PC-3 (cell line): Measurements from ENCODE around the gene UCP2. TPM values are rescaled to one million over a fixed set of nuclear protein-coding genes. Genes with fewer than 3 reads are reported as not detected.

Experiments
- ATAC-seq: fragments of 200-7000 bp; cut with Tn5 transposase; 2 replicates; pipeline ENCODE4 v1.9.1; 2020; ENCODE audit warnings: mild to moderate bottlenecking, moderate library complexity
- BruUV-seq: library from RNA; stranded (reverse); fragments of 400-500 nt; replicated peaks from 2 replicates; lab custom pipeline; 2021; lab: Mats Ljungman, UMichigan
- CTCF ChIA-PET: fragments of 300-600 bp; sonication (Branson Sonifier 250); formaldehyde crosslinking; loops from one replicate; lab custom pipeline; 2022; ENCODE audit warnings: antibody characterized with exemption; lab: Charles Lee
- POLR2A ChIA-PET: fragments of 300-600 bp; sonication (Branson Sonifier 250); formaldehyde crosslinking; loops from one replicate; lab custom pipeline; 2022; ENCODE audit warnings: antibody characterized with exemption; ENCODE audit not compliant: unreplicated experiment; lab: Charles Lee
- DNase-seq: peaks from one replicate; pipeline ENCODE4 v3.0.0-alpha.2; 2015
- H2AFZ ChIP-seq: fragments of 300-600 bp; sonication (generic); 2 replicates; pipeline ENCODE4 v1.6.0; 2016; ENCODE audit warnings: antibody characterized with exemption, low read length
- H3F3A ChIP-seq: fragments of 300-600 bp; sonication (generic); one replicate; pipeline ENCODE4 v1.6.0; 2017; ENCODE audit warnings: antibody characterized with exemption, low read length, control low read depth, mild to moderate bottlenecking; ENCODE audit not compliant: unreplicated experiment
- H3K27ac ChIP-seq: fragments of 300-600 bp; sonication (generic); 2 replicates; pipeline ENCODE4 v1.5.1; 2016; ENCODE audit warnings: mild to moderate bottlenecking, low read length
- H3K27me3 ChIP-seq: fragments of 300-600 bp; sonication (generic); 2 replicates; pipeline ENCODE4 v1.6.1; 2016; ENCODE audit warnings: low read length, mixed read lengths
- H3K36me3 ChIP-seq: fragments of 300-600 bp; sonication (generic); 2 replicates; pipeline ENCODE4 v1.6.1; 2016; ENCODE audit warnings: low read depth, mixed run types, low read length, mixed read lengths
- H3K4me1 ChIP-seq: fragments of 300-600 bp; sonication (generic); 2 replicates; pipeline ENCODE4 v1.5.1; 2016; ENCODE audit warnings: low read length; ENCODE audit not compliant: insufficient read depth
- H3K4me2 ChIP-seq: fragments of 300-600 bp; sonication (generic); 2 replicates; pipeline ENCODE4 v1.6.0; 2016; ENCODE audit warnings: low read length
- H3K4me3 ChIP-seq: fragments of 300-600 bp; sonication (generic); 2 replicates; pipeline ENCODE4 v1.5.1; 2016; ENCODE audit warnings: mild to moderate bottlenecking, low read length, mixed read lengths
- H3K79me2 ChIP-seq: fragments of 300-600 bp; sonication (generic); 2 replicates; pipeline ENCODE4 v1.6.1; 2017; ENCODE audit warnings: low read length, mixed read lengths
- H3K9ac ChIP-seq: fragments of 300-600 bp; sonication (generic); 2 replicates; pipeline ENCODE4 v1.6.0; 2016; ENCODE audit warnings: mild to moderate bottlenecking, low read length
- H3K9me2 ChIP-seq: fragments of 300-600 bp; sonication (generic); replicated peaks from 2 replicates; pipeline ENCODE4 v1.6.1; 2016; ENCODE audit warnings: mixed run types, low read length, mixed read lengths
- H3K9me3 ChIP-seq: fragments of 300-600 bp; sonication (generic); 2 replicates; pipeline ENCODE4 v1.6.1; 2016; ENCODE audit warnings: low read length, mixed read lengths
- H4K20me1 ChIP-seq: fragments of 300-600 bp; sonication (generic); 2 replicates; pipeline ENCODE4 v1.6.1; 2016; ENCODE audit warnings: low read length, mixed read lengths
- EZH2 ChIP-seq: fragments of 300-600 bp; sonication (generic); IDR thresholded peaks from one replicate; pipeline ENCODE4 v1.6.1; 2017; ENCODE audit warnings: antibody characterized with exemption, mild to moderate bottlenecking, low read length; ENCODE audit not compliant: unreplicated experiment
- EZH2phosphoT487 ChIP-seq: fragments of 300-600 bp; sonication (generic); IDR thresholded peaks from 2 replicates; pipeline ENCODE4 v1.6.1; 2018; ENCODE audit warnings: mild to moderate bottlenecking, antibody characterized with exemption, low read length, borderline replicate concordance
- intact Hi-C: fragments of 100-400 bp; cut with micrococcal nuclease; formaldehyde crosslinking; loops from 2 replicates; pipeline ENCODE4 v1.9.0; 2023
- total RNA-seq: library from RNA; depleted of rRNA; stranded (reverse); fragments of >200 nt; gene quantifications from 2 replicates; pipeline ENCODE4 v1.2.3, GENCODE V29; 2014
- TF ChIP-seq, protein P1 (sequence below): fragments of 300-600 bp; sonication (generic); conservative IDR thresholded peaks from 2 replicates; pipeline ENCODE4 v1.5.1; 2017; ENCODE audit warnings: antibody characterized with exemption, low read depth, mild to moderate bottlenecking, low read length

Gene UCP2
- total RNA-seq, 1 experiment from 2014 or later, result 6.4 TPM

DNA sequence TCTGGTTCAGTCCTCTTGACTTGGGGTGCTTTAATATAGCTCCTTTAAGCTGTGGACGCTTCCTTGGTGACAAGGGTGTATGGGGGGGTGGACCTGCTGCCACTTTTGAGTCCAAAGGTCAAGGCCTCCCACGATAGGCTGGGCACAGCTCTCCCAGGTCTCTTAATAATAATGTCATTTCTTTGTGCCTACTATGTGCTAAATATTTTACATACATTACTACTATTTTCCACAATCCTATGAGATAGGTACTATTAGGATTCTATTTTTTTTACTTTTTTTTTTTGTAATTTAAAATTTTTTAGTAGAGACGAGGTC lies 26.5 kb upstream of the UCP2 start:
- Histone ChIP-seq H3K27me3 (no peaks in the 10 kb centered on the region), H3K27ac (no peak overlapping the region), H3K4me2 (no peak overlapping the region), H3K4me3 (no peak overlapping the region), H3K36me3 (no peaks in the 10 kb centered on the region), H3K79me2 (no peaks in the 10 kb centered on the region), H4K20me1 (no peaks in the 10 kb centered on the region), H3K9ac (no peak overlapping the region), H3K9me2 (no peaks in the 10 kb centered on the region), H3K4me1 (no peaks in the 10 kb centered on the region), H2AFZ (no peak overlapping the region), H3K9me3 (no peaks in the 10 kb centered on the region), H3F3A (no peaks in the 10 kb centered on the region)
- BruUV-seq, result TSS peak; percentile 9
- POLR2A ChIA-PET, result no interaction called here
- DNase-seq, result no peak
- no peak for ATAC-seq
- intact Hi-C loops, result no loop called here
- CTCF ChIA-PET, result no interaction called here
- no peak for TF ChIP-seq EZH2
- no peak for TF ChIP-seq EZH2phosphoT487
- TF ChIP-seq, protein P1, sequence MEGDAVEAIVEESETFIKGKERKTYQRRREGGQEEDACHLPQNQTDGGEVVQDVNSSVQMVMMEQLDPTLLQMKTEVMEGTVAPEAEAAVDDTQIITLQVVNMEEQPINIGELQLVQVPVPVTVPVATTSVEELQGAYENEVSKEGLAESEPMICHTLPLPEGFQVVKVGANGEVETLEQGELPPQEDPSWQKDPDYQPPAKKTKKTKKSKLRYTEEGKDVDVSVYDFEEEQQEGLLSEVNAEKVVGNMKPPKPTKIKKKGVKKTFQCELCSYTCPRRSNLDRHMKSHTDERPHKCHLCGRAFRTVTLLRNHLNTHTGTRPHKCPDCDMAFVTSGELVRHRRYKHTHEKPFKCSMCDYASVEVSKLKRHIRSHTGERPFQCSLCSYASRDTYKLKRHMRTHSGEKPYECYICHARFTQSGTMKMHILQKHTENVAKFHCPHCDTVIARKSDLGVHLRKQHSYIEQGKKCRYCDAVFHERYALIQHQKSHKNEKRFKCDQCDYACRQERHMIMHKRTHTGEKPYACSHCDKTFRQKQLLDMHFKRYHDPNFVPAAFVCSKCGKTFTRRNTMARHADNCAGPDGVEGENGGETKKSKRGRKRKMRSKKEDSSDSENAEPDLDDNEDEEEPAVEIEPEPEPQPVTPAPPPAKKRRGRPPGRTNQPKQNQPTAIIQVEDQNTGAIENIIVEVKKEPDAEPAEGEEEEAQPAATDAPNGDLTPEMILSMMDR, result no peak

- no peak for ATAC-seq
- ChIA-PET POLR2A (no interaction called here), CTCF (no interaction called here)
- Histone ChIP-seq H3F3A (no peaks in the 10 kb centered on the region), H3K4me2 (no peak within 1 kb of the TSS), H3K79me2 (no peaks in the 10 kb centered on the region), H4K20me1 (no peaks in the 10 kb centered on the region), H3K4me1 (no peaks in the 10 kb centered on the region), H3K9me3 (no peaks in the 10 kb centered on the region), H3K27ac (no peak within 1 kb of the TSS), H3K9me2 (no peaks in the 10 kb centered on the region), H3K36me3 (no peaks in the 10 kb centered on the region), H3K27me3 (no peaks in the 10 kb centered on the region), H3K4me3 (no peak within 1 kb of the TSS), H3K9ac (no peak within 1 kb of the TSS), H2AFZ (no peak within 1 kb of the TSS)
- TF ChIP-seq, protein P1, result no peak
- no peak for TF ChIP-seq EZH2
- TF ChIP-seq EZH2phosphoT487, result no peak
- BruUV-seq, result no TSS peak
- intact Hi-C loops, result no loop called here
- no peak for DNase-seq
These were observed 26.0 kb upstream of the UCP2 start, which contains the start of gene UCP3 for GRCh38 chr11:74008373-74009229. Gene UCP3, minus strand, starts transcription at chr11:74009085. Its CDS starts 2,043 bp downstream, at chr11:74007042.

DNA sequence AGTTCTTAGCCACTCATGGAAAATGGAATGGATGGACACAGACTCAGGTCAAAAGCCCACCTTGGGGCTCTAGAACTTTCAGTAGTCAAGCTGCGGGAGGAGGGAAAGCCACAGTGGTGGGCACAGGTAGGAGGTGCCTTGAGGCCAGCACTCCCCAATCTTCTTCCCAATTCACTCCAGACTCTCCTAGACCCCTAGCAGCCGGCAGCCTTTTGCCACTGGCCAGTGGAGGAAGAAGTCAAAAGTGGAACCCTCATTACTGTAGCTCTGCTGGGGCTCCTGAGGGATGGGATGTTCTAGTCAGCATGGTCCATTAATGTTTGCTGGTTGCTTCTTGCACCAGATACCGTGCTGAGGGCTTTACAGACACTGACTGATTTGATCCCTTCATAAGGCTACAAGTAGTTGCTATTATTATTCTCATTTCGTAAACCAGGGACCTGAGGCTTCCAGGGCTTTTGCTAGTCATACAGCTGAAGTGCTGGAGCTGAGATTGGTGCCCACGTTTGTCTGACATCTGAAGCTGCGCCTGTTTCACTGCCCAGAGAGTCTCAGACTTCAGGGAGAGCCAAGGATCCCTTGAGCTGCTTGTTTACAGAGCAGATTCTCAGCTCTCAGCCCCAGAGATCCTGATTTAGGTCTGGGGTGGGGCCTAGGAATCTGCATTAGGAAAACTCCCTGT lies 25.2 kb upstream of the UCP2 start:
- Histone ChIP-seq H3K4me2 (no peak overlapping the region), H3K4me3 (no peak overlapping the region), H3K9me3 (no peaks in the 10 kb centered on the region), H2AFZ (no peak overlapping the region), H3K9me2 (no peaks in the 10 kb centered on the region), H3K9ac (no peak overlapping the region), H3K79me2 (no peaks in the 10 kb centered on the region), H3F3A (no peaks in the 10 kb centered on the region), H3K4me1 (no peaks in the 10 kb centered on the region), H3K36me3 (no peaks in the 10 kb centered on the region), H4K20me1 (no peaks in the 10 kb centered on the region), H3K27ac (no peak overlapping the region), H3K27me3 (no peaks in the 10 kb centered on the region)
- intact Hi-C loops, result no loop called here
- no peak for DNase-seq
- no peak for ATAC-seq
- ChIA-PET POLR2A (no interaction called here), CTCF (no interaction called here)
- no TSS peak for BruUV-seq
- TF ChIP-seq, protein P1, result no peak
- no peak for TF ChIP-seq EZH2phosphoT487
- TF ChIP-seq EZH2, result no peak
